HG03039 (cell line): ENCODE results near the gene CLCN1.

Source experiments
- ATAC-seq: cut with Tn5 transposase; IDR thresholded peaks from one replicate; pipeline ENCODE4 v1.9.1; 2021; ENCODE audit warnings: mild to moderate bottlenecking, moderate library complexity; ENCODE audit not compliant: unreplicated experiment

Gene CLCN1

DNA sequence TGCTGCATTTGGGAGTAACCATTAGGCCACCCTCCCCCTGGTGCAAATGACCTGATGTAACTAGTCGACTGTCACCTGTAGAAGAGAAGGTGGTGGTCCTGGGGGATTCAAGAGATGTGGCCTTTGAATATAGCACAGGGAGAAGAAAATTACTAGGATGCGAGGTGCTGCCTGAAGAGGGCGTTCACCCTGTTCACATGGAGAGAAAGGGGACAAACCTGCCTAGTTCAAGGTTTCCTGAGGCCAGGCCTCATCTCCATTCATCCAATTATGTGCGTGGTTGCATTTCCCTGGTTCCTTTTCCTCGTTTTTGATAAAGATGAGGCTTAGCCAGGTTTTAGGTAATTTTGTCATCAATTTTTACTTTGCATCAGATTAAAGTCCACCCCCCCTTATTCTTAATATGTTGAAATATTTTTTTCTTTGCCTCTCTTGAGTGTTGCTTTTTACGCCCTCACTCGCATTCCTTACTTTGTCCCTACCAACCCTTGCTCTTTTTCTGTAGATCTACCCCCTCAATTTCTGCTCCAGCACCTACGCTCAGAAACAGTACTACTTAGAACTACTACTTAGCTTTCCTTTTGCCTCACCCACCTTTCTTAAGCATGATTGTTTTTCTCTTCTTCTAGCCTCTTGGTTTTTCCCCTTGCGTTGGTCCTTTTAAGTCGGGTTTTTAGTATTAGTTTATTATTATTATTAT lies 13.7 kb downstream of the CLCN1 start:
- no peak for ATAC-seq

DNA sequence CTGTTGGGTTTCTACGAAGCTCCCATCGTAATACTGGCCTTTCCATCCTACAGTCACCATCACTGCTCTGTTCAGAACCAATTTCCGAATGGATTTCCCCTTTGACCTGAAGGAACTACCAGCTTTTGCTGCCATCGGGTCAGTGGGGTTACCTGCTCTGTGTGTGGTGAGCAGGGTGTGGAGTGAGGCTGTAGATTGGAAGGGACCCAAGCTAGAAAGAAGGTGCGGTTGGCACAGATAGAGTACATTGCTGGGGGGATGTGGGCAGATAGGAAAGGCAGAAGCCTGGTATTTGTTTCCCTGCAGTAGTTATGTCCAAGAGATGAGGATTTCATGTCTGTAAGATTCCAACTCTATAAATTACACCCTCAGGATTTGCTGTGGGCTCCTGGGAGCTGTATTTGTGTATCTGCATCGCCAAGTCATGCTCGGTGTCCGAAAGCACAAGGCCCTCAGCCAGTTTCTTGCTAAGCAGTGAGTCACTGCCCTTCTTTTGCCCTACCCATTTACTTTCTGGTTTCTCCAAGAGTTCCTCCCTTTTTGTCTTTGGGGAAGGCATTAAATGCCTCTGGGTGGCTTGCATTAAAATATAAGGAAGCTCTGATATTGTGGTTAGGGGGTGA lies 15.4 kb downstream of the CLCN1 start:
- ATAC-seq = no peak

DNA sequence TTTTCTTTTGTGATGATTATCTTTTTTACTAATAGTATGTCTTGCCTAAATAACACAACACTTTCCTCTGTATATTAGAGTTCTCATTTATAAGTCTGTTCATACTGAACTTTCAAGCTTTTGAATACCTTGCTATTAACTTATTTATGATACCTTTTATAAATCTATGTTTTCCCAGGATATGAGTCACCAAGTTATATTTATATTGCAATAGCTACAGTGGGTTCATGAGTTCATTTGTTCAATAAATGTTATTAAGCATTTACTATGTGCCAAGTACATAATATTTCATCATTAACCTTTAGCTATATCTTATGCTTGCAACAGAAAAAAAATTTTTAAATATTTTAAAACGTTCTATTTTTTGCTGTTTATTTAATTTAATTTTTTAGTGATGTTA lies 18.3 kb downstream of the CLCN1 start:
- ATAC-seq = no peak

GRCh38 chr7:143337216-143337615 lies 21.3 kb downstream of the CLCN1 start:
- ATAC-seq = no peak

DNA sequence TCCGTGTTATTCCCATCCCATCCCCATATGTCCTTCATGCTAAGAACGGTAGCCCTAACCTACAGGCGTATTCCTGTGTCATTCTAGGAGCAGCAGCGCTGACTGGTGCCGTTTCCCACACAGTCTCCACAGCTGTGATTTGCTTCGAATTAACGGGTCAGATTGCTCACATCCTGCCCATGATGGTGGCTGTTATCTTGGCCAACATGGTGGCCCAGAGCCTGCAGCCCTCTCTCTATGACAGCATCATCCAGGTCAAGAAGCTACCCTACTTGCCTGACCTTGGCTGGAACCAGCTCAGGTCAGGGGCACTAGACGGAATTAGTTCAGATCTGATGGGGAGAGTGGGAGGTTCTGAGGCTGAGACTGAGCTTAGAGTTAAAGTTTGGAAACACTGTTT lies 25.9 kb downstream of the CLCN1 start:
- ATAC-seq = no peak

GRCh38 chr7:143343596-143343995 lies 27.7 kb downstream of the CLCN1 start:
- ATAC-seq = no peak

- ATAC-seq = peak; percentile 54
These were observed 29.6 kb downstream of the CLCN1 start for GRCh38 chr7:143345428-143345900.

GRCh38 chr7:143346018-143346417 lies 30.1 kb downstream of the CLCN1 start:
- ATAC-seq = no peak

DNA sequence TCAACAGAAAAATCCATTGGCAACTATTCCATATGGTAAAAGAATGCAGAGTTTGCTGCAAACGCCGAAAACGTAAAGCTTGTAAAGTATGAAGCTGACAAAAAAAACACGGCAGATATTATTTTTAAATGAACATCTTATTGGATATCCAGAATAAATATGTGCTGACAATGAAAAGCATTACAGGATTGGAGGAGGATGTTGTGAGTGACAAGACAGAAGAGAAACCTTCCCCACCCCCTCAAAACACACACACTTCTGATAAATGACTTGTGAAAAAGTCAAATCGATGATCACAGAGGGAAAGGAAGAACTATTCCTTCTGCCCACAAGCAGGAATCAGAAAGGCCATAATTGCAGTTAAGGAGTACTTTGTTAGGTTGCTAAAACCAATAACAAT lies 32.0 kb downstream of the CLCN1 start:
- ATAC-seq = no peak

- no peak for ATAC-seq
These were observed 35.1 kb downstream of the CLCN1 start for GRCh38 chr7:143351060-143351459.

DNA sequence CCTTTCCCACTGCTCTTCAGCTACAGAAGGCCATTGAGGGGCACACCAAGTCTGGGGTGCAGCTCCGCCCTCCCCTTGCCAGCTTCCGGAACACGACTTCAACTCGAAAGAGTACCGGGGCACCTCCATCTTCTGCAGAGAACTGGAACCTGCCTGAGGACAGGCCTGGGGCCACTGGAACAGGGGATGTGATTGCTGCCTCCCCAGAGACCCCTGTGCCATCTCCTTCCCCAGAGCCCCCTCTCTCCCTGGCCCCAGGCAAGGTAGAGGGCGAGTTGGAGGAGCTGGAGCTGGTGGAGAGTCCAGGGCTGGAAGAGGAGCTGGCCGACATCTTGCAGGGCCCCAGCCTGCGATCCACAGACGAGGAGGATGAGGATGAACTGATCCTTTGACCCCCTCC lies 35.7 kb downstream of the CLCN1 start:
- no peak for ATAC-seq

GRCh38 chr7:143352531-143353002 lies 36.7 kb downstream of the CLCN1 start:
- no peak for ATAC-seq

DNA sequence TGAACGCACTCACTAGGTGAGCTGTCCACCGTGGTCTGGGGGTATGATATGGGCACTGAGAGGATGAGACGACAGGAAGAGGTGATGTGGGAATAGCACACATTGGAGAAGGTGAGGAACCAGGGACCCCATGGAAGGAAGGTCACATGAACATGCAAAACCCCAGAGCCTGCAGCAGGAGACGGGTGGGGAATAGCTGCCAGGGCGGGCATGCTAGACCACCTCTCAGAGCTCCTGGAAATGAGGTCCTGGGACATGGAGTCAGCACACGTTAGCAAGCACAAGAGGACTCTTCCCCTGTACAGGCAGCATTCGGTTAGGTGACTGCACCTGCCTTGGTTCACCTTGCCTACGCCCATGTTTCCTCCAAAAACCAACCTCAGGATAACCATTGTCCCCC lies 38.5 kb downstream of the CLCN1 start:
- no peak for ATAC-seq

- ATAC-seq = no peak
These were observed 39.1 kb downstream of the CLCN1 start for GRCh38 chr7:143354965-143355364.

- ATAC-seq = no peak
These were observed 39.8 kb downstream of the CLCN1 start for GRCh38 chr7:143355450-143356385.

- no peak for ATAC-seq
These were observed 40.6 kb downstream of the CLCN1 start for GRCh38 chr7:143356414-143357050.

- ATAC-seq = no peak
These were observed 42.7 kb downstream of the CLCN1 start for GRCh38 chr7:143358626-143359025.

DNA sequence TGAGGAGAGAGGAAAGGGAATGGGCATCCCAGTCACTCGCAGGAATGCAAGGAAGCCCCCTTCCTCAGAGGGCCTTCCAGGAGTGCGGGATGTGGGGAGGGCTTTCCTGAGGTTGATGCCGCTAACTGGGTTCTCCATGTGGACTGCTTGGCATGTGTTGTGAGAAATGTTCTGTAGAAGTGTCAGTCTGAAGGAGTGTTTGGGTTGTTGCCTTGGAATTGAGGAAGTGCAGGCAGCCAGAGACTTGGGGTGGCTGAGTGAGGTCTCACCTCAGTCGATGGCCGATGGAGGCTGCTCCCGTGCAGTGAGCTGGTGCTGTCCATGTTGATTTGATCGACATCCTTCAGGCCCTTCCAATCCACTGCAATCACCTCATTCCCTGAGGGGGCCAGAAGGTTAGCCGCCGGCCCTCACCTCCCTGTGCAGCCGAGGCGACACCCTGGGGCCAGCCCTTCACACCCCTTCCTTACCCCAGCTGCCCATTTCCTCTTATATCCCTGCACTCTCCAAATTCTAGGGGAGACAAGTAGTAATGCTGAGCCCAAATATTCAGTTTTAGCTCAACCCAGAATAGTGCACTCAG lies 44.0 kb downstream of the CLCN1 start:
- no peak for ATAC-seq

GRCh38 chr7:143360788-143361551 lies 45.1 kb downstream of the CLCN1 start:
- ATAC-seq = no peak
